ENCODE data around the gene KLHL20. TPM values are rescaled to one million over a fixed set of nuclear protein-coding genes. Genes with fewer than 3 reads are reported as not detected.

Gene KLHL20
- total RNA-seq, 1 donor from 2014 or later: 38.1 TPM

Other genes with a start within 250 kb of the KLHL20 start
- gene PRDX6, start 237.6 kb upstream of the KLHL20 start, total RNA-seq: 100.0 and 116 TPM in 2 replicates
- not detected in 2 replicates for gene SLC9C2, start 111.9 kb upstream of the KLHL20 start, total RNA-seq
- gene TEX50, start 79.6 kb upstream of the KLHL20 start, total RNA-seq: not detected in 2 replicates
- not detected in 2 replicates for gene ANKRD45, start 45.1 kb upstream of the KLHL20 start, total RNA-seq
- 8.9 and 10.2 TPM in 2 replicates for gene DARS2, start 109.7 kb downstream of the KLHL20 start, total RNA-seq
- 4.8 and 8.7 TPM in 2 replicates for gene CENPL, start 109.9 kb downstream of the KLHL20 start, total RNA-seq
- 281 and 362 TPM in 2 replicates for gene GAS5, start 153.0 kb downstream of the KLHL20 start, total RNA-seq
- 2.2 and 4.4 TPM in 2 replicates for gene ZBTB37, start 153.4 kb downstream of the KLHL20 start, total RNA-seq
- gene SERPINC1, start 202.3 kb downstream of the KLHL20 start, total RNA-seq: not detected in 2 replicates

All from lung microvascular endothelial cell (primary cell).